ENCODE data around the gene ZFR2. TPM values are rescaled to one million over a fixed set of nuclear protein-coding genes. Genes with fewer than 3 reads are reported as not detected.
A peak's percentile ranks its signal among the peaks of the same experiment; 100 is the strongest.

ZFR2 gene
- polyA plus RNA-seq, 2 of the 4 experiments (the other 2 are of a cell fraction), result 0.14 to 0.30 TPM

DNA sequence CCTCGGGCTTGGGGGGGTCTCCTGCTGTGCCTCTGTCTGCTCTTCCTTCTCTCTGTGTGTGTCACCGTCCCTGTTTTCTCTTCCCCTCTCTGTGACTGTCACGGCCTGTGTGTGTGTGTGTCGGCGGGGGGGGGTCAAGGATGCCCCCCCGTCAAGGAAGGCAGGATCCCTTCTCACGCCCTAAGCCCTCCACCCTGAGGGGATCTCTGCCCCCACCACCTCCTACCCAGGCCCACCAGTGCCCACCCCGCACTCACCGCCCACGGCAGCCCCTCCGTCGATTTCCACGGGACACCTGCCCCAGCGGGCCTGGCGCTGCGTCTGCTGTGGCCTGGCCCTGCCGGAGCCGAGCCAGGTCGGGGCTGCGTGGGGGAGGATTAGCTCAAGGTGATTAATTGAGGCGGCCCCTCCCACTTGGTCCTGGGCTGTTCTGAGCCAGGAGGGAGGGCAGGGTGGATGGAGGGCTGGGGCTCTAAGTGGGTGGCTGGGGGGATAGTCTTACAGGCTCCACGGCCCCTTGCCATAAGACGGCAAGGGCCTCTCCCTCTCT lies 96.9 kb downstream of the ZFR2 start, which contains the start of gene RAX2:
Gene RAX2 (minus strand): TSS at position 323 of the 550 bp plus-strand sequence. CDS start 486 bp downstream, outside the sequence.
- Histone ChIP-seq H3K4me1 (no peaks in the 10 kb centered on the region), H3K4me3 (no peak within 1 kb of the TSS), H3K9me3 (no peaks in the 10 kb centered on the region), H3K4me2 (no peak within 1 kb of the TSS), H3K27ac (no peak within 1 kb of the TSS)
- WGBS (ENCODE audit: missing lambda C conversion rate), result 47% methylated on average over 10 of the region's 23 CpGs
- POLR2A ChIA-PET, result interaction anchor here (1.1 kb wide), 1 partner anchor 9 kb away, joined by 4 read pairs; no protein-coding TSS in a partner anchor
- CTCF ChIA-PET, result no interaction called here
- FAIRE-seq (no peak), ATAC-seq (no peak), DNase-seq (ENCODE audit: low read depth in 1 of 2, low spot score in 1 of 2) (no peak)
- TF ChIP-seq POLR2A (IDR thresholded peaks at IDR 0.05; ENCODE audit: low read length), result no peak
- TF ChIP-seq, protein P1, sequence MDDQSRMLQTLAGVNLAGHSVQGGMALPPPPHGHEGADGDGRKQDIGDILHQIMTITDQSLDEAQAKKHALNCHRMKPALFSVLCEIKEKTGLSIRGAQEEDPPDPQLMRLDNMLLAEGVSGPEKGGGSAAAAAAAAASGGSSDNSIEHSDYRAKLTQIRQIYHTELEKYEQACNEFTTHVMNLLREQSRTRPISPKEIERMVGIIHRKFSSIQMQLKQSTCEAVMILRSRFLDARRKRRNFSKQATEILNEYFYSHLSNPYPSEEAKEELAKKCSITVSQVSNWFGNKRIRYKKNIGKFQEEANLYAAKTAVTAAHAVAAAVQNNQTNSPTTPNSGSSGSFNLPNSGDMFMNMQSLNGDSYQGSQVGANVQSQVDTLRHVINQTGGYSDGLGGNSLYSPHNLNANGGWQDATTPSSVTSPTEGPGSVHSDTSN (IDR thresholded peaks at IDR 0.05), result no peak
- TF ChIP-seq, protein P2, sequence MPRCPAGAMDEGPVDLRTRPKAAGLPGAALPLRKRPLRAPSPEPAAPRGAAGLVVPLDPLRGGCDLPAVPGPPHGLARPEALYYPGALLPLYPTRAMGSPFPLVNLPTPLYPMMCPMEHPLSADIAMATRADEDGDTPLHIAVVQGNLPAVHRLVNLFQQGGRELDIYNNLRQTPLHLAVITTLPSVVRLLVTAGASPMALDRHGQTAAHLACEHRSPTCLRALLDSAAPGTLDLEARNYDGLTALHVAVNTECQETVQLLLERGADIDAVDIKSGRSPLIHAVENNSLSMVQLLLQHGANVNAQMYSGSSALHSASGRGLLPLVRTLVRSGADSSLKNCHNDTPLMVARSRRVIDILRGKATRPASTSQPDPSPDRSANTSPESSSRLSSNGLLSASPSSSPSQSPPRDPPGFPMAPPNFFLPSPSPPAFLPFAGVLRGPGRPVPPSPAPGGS (IDR thresholded peaks at IDR 0.05), result no peak

DNA sequence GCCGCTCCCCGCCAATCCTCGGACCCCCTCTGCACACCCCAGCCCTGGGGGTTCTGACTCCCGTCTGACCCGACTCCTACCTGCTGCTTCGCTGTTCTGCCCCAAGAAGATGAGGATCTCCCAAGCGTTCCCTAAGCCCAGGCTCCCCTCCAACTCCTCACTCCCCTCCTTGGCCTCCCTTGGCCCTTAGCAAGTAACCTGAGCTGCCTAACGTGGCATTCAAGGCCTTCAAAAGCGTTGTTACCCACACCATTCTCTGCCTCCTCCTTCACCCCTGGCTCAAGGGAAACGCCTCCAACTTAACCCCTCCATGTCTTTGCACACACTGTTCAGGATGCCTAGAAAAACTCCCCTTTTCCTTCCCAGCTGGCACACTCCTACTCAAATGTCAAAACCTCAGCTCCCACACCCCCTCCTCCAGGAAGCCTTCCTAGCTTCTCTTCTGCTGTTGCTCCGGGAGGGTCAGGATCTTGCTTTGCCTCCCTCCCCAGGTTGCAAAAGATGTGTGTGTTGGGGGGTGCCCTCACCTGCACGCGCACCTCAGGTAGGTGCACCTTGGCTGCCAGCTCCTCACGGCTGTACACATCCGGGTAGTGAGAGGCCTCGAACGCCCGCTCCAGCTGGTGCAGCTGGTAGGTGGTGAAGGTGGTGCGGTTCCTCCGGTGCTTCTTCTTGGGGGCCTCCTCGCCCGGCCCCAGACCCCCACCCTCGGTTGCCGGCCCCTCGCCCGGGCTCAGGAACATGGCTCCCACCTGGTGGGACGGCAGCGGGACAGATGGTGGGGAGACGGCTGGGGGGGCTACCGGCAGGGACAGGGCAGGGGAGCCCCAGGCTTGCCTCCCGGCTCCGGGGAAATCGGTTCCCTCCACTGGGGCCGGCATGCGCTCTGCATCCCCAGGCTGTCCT lies 97.6 kb downstream of the ZFR2 start:
- H3K4me3 ChIP-seq, result no peak overlapping the region
- FAIRE-seq (no peak), ATAC-seq (no peak), DNase-seq (ENCODE audit: low read depth in 1 of 2, low spot score in 1 of 2) (no peak)
- POLR2A ChIA-PET, result interaction anchor here (1.1 kb wide), 1 partner anchor 8 kb away, joined by 4 read pairs; no protein-coding TSS in a partner anchor
- no peak overlapping the region for H3K4me2 ChIP-seq
- CTCF ChIA-PET, result interaction anchor here (0.9 kb wide), 1 partner anchor 9 kb away, joined by 3 read pairs; the partner anchor contains the start of gene MRPL54
- WGBS (ENCODE audit: missing lambda C conversion rate), result 70% methylated on average over 14 of the region's 35 CpGs
- H3K4me1 ChIP-seq, result no peaks in the 10 kb centered on the region
- TF ChIP-seq, protein P3, sequence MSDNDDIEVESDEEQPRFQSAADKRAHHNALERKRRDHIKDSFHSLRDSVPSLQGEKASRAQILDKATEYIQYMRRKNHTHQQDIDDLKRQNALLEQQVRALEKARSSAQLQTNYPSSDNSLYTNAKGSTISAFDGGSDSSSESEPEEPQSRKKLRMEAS (IDR thresholded peaks at IDR 0.05), result no peak
- TF ChIP-seq CHD4 (IDR thresholded peaks at IDR 0.05; ENCODE audit: borderline replicate concordance) (no peak), FOSL2 (IDR thresholded peaks at IDR 0.05) (no peak), FOSL2 (CRISPR knock-in tag; IDR thresholded peaks at IDR 0.05) (no peak), BHLHE40 (IDR thresholded peaks at IDR 0.05; ENCODE audit: low read depth, low read length) (no peak), EHMT2 (IDR thresholded peaks at IDR 0.05; ENCODE audit: low read depth) (no peak), ZFP36 (IDR thresholded peaks at IDR 0.05; ENCODE audit: borderline replicate concordance, partially characterized antibody) (peak; percentile 89)
- no peaks in the 10 kb centered on the region for H3K9me3 ChIP-seq
- no peak overlapping the region for H3K27ac ChIP-seq

- no peak for TF ChIP-seq KDM1A (IDR thresholded peaks at IDR 0.05; ENCODE audit: low read depth)
- TF ChIP-seq TP53 (CRISPR knock-in tag; IDR thresholded peaks at IDR 0.05), result no peak
- no peak for TF ChIP-seq POLR2AphosphoS2 (conservative IDR thresholded peaks at IDR 0.05; ENCODE audit: low read length)
- TF ChIP-seq JUNB (IDR thresholded peaks at IDR 0.05), result no peak
- TF ChIP-seq RARB (CRISPR knock-in tag; IDR thresholded peaks at IDR 0.05), result no peak
- TF ChIP-seq MAZ (IDR thresholded peaks at IDR 0.05; ENCODE audit: borderline replicate concordance, low read depth, low read length), result no peak
- Histone ChIP-seq H3K27ac (no peak overlapping the region), H3K4me2 (no peak overlapping the region), H3K4me1 (no peaks in the 10 kb centered on the region), H3K9me3 (no peaks in the 10 kb centered on the region), H3K4me3 (no peak overlapping the region)
- WGBS (ENCODE audit: missing lambda C conversion rate), result 89% methylated on average over 21 of the region's 53 CpGs
- ChIA-PET CTCF (interaction anchor here (0.9 kb wide), 1 partner anchor 8 kb away, joined by 3 read pairs; the partner anchor contains the start of gene MRPL54), POLR2A (interaction anchor here (1.1 kb wide), 1 partner anchor 7 kb away, joined by 4 read pairs; no protein-coding TSS in a partner anchor)
- DNase-seq (ENCODE audit: low read depth in 1 of 2, low spot score in 1 of 2) (no peak), FAIRE-seq (no peak), ATAC-seq (no peak)
Observed at GRCh38 chr19:3770136-3770999, 98.5 kb downstream of the ZFR2 start.
